ENCODE results near the gene SLC5A11.

DNA sequence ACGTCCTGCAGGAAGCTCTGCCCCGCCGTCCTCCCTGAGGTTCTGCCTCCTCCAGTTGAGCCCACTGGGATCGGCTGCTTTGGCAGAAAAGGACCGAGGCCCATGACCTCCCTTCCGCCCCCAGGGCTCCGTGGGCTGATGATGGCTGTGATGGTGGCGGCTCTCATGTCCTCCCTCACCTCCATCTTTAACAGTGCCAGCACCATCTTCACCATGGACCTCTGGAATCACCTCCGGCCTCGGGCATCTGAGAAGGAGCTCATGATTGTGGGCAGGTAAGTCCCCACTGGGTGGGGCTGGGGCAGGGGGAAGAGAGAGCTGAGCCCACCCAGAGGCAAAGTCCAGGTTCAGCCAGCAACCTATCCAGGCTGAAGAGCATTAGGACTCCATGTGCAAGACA is 61.1 kb downstream of the SLC5A11 start:
- TF ChIP-seq, protein P1, sequence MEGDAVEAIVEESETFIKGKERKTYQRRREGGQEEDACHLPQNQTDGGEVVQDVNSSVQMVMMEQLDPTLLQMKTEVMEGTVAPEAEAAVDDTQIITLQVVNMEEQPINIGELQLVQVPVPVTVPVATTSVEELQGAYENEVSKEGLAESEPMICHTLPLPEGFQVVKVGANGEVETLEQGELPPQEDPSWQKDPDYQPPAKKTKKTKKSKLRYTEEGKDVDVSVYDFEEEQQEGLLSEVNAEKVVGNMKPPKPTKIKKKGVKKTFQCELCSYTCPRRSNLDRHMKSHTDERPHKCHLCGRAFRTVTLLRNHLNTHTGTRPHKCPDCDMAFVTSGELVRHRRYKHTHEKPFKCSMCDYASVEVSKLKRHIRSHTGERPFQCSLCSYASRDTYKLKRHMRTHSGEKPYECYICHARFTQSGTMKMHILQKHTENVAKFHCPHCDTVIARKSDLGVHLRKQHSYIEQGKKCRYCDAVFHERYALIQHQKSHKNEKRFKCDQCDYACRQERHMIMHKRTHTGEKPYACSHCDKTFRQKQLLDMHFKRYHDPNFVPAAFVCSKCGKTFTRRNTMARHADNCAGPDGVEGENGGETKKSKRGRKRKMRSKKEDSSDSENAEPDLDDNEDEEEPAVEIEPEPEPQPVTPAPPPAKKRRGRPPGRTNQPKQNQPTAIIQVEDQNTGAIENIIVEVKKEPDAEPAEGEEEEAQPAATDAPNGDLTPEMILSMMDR (IDR thresholded peaks at IDR 0.05; ENCODE audit: low read depth, low read length, missing input control) = no peak
- TF ChIP-seq EGR1 (IDR thresholded peaks at IDR 0.05; ENCODE audit: low read depth in 2 of 2) (no peak), YY1 (IDR thresholded peaks at IDR 0.05) (no peak), RXRA (IDR thresholded peaks at IDR 0.05) (no peak), RAD21 (IDR thresholded peaks at IDR 0.05) (no peak), ZBTB33 (IDR thresholded peaks at IDR 0.05) (no peak), FOXA1 (IDR thresholded peaks at IDR 0.05) (no peak), TAF1 (conservative IDR thresholded peaks at IDR 0.05) (no peak), SP1 (IDR thresholded peaks at IDR 0.05) (no peak)
- TF ChIP-seq, protein P2, sequence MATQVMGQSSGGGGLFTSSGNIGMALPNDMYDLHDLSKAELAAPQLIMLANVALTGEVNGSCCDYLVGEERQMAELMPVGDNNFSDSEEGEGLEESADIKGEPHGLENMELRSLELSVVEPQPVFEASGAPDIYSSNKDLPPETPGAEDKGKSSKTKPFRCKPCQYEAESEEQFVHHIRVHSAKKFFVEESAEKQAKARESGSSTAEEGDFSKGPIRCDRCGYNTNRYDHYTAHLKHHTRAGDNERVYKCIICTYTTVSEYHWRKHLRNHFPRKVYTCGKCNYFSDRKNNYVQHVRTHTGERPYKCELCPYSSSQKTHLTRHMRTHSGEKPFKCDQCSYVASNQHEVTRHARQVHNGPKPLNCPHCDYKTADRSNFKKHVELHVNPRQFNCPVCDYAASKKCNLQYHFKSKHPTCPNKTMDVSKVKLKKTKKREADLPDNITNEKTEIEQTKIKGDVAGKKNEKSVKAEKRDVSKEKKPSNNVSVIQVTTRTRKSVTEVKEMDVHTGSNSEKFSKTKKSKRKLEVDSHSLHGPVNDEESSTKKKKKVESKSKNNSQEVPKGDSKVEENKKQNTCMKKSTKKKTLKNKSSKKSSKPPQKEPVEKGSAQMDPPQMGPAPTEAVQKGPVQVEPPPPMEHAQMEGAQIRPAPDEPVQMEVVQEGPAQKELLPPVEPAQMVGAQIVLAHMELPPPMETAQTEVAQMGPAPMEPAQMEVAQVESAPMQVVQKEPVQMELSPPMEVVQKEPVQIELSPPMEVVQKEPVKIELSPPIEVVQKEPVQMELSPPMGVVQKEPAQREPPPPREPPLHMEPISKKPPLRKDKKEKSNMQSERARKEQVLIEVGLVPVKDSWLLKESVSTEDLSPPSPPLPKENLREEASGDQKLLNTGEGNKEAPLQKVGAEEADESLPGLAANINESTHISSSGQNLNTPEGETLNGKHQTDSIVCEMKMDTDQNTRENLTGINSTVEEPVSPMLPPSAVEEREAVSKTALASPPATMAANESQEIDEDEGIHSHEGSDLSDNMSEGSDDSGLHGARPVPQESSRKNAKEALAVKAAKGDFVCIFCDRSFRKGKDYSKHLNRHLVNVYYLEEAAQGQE (IDR thresholded peaks at IDR 0.05) = no peak

Data from liver (tissue), 3 donors.